Coronary artery (tissue), 2 donors: Measurements from ENCODE around the gene MYB.

Experiments used
- DNase-seq: peaks from one replicate; pipeline ENCODE4 v3.0.0-alpha.2; 2017; ENCODE audit warnings: low spot score
- H3K27ac ChIP-seq, 2 donors: fragments of 200-600 bp; sonication (generic); one replicate each; pipeline ENCODE4 v1.5.1; 2016 to 2019
- H3K4me3 ChIP-seq: fragments of 200-600 bp; sonication (generic); 2 replicates; pipeline ENCODE4 v1.5.1; 2016; ENCODE audit warnings: mild to moderate bottlenecking, moderate library complexity
- TF ChIP-seq, protein P1 (sequence below): fragments of 200-600 bp; sonication (generic); IDR thresholded peaks from one replicate; pipeline ENCODE4 v1.5.1; 2019; ENCODE audit warnings: antibody characterized with exemption

The MYB gene

DNA sequence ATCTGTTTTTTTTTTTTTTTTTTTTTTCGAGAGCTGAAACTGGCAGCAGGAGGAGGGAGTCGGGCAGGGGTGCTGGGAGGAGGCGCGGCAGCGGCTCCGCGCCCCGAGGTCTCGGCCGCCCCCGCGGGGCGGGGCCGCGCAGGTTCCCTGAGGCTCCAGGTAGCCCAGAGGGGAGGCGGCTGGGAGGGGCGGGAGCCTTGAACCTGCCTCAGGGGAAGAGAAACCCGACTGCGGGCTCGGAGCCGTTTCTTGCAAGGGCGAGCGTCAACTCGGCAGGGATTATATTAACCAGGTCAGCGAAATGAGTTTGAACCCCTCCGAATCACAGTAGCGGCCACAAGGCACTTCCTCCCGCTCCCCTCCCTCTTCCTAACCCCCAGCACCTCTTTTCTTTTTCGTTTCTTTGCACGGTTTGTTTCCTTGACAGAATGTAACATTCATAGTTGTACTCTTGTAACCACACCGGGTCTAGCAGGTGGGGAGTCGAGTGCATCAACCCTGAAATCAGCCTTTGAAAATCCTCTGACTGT is 2.0 kb downstream of the MYB start:
- Histone ChIP-seq H3K4me3 (peak overlapping the region; percentile 76), H3K27ac (no peak overlapping the region)
- DNase-seq = no peak
- TF ChIP-seq, protein P1, sequence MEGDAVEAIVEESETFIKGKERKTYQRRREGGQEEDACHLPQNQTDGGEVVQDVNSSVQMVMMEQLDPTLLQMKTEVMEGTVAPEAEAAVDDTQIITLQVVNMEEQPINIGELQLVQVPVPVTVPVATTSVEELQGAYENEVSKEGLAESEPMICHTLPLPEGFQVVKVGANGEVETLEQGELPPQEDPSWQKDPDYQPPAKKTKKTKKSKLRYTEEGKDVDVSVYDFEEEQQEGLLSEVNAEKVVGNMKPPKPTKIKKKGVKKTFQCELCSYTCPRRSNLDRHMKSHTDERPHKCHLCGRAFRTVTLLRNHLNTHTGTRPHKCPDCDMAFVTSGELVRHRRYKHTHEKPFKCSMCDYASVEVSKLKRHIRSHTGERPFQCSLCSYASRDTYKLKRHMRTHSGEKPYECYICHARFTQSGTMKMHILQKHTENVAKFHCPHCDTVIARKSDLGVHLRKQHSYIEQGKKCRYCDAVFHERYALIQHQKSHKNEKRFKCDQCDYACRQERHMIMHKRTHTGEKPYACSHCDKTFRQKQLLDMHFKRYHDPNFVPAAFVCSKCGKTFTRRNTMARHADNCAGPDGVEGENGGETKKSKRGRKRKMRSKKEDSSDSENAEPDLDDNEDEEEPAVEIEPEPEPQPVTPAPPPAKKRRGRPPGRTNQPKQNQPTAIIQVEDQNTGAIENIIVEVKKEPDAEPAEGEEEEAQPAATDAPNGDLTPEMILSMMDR = no peak

DNA sequence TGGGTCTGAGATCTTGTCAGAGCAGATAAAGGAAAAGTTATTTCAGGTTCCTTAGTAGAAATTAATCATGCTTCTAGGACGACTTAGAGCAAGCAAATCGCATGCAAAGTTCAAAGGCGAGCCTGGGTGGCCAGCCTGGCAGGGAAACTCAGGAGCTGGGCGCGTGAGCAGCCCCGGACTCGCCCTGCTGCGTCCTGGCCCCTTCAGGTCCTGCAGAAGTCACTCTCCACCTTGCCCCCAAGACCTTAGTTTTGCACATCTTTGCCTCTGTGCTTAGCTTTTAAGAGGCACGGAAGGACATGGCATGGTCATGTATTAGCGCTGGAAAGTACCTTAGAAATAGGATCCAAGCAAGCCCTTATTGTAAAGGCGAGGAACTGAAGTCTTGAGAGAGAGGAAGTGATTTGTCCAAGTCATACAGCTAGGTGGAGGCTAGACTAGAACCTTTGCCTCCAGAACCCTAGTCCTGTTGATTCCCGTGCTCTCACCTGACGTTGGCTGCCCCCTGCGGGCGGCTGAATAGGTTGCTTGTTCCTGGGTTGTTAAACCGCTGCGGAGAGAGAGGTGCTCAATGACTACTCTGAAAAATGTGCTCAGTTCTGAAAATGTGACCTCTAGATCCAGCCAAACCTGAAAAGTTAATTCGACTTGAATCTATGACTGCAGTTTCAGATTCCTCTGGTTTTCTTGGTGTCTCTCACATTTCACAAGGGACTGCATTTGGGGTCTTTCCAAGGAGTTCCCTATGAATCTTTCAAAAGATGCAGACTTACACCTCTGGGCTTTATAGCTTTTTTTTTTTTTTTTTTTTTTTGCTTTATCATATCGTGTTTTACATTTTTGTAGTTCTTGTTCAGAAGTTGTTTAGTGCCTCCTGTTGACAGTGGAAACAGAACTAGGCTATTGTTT is 2.7 kb downstream of the MYB start:
- TF ChIP-seq, protein P1 = peak; percentile 19
- H3K27ac ChIP-seq = no peak overlapping the region
- peak overlapping the region; percentile 76 for H3K4me3 ChIP-seq
- DNase-seq = no peak

DNA sequence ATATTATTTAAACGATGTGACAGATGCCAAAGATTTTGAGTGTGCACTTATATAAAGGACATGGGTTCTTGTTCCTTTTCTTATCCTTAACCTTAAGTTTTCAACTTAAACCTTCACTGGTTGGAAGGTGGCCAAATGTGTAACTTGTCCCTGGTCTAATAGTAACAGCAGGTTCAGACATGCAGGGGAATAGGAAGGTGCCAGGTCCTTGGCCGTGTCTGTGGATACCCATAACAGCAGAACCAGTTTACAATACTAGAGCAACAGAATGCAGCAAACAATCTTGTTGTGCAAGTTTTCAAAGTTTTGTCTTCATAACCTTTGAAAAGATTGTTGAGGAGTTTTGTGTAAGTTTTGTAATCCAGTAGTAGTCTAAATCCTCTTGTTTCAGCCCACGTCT is 4.4 kb downstream of the MYB start:
- no peak for DNase-seq
- Histone ChIP-seq H3K27ac (no peak overlapping the region), H3K4me3 (no peak overlapping the region)
- TF ChIP-seq, protein P1 = no peak

DNA sequence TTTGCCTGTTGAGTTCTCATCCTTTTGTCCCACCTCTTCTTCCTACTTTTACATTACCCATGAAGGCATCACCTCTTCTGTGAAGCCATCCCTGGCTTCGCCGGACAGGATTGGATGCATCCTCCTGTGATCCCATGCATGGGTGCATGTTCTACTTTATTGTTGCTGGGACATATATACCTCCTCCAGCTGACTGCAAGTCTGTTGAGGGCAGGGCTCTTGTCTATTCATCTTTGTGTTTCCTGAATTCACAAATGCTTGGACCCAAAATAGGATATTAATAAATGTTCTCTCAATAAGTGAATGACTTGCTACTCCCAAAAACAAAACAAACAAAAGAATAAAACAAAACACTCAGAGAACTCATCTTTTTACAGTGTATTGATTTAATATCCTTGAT is 5.1 kb downstream of the MYB start:
- no peak for DNase-seq
- TF ChIP-seq, protein P1 = no peak
- Histone ChIP-seq H3K27ac (no peak overlapping the region), H3K4me3 (no peak overlapping the region)

DNA sequence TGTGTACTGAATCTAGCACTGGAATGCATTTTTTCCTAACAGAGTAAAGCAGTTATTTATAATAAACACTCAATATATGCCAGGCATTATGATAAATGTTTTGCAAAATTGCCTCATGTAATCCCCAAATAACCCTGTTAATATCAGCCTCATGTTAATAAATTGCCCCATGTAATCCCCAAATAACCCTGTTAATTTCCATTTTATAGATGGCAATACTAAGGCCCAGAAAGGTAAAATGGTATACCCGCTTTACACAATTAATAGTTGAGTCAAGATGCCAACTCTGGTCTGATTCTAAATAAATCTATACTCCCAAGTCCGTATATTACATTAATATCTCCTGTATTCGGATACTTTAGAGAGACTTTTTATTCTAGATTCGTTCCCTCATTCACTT is 6.3 kb downstream of the MYB start:
- TF ChIP-seq, protein P1 = no peak
- DNase-seq = no peak
- H3K27ac ChIP-seq = no peak overlapping the region
- no peak overlapping the region for H3K4me3 ChIP-seq

DNA sequence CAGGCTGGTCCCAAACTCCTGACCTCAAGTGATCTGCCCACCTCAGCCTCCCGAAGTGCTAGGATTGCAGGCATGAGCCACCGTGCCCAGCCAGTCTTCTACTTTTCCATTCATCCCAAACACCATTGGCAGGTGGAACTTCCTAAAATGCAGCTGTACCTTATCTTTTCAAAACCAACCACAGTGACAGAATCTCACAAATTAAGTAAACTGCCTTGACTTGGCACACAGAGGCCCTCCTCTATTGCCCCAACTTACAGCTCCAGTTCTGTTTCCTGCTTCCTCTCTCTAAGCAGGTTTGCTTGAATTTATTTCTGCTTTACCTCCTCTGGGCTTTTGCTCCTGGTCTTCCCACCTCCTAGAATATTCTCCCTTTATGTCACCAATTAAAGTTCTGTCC is 7.6 kb downstream of the MYB start:
- Histone ChIP-seq H3K4me3 (no peak overlapping the region), H3K27ac (no peak overlapping the region)
- TF ChIP-seq, protein P1 = no peak
- no peak for DNase-seq

DNA sequence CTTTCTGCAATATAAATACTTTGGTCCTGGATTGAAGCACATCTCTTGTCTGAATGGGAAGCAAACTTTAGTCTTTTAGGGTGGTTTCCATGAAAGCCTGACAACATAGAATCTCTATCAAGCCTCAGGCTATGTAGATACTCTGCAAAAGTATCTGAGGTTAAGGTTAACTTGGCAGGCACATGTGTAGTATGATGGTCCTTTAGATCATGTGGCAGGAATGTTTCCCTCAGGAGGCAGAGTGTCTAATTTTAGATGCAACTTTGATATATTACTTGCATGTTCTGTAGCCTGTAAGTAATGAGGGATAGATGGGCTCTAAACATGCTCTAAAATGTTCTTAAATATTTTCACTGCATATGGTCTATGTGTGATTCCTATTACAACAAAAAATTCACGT is 8.2 kb downstream of the MYB start:
- Histone ChIP-seq H3K27ac (no peak overlapping the region), H3K4me3 (no peak overlapping the region)
- DNase-seq = no peak
- TF ChIP-seq, protein P1 = no peak
